ENCODE measurements around the gene LPO.

LPO gene

GRCh38 chr17:58238147-58238634 is at the start of gene LPO:
TSS of gene LPO (plus strand) at chr17:58238584. CDS start at chr17:58242980, 4,396 bp downstream.
- no peak for DNase-seq (ENCODE audit: low read depth in 2 of 2)

GRCh38 chr17:58189436-58190146 is 48.8 kb upstream of the LPO start:
- DNase-seq (ENCODE audit: low read depth in 2 of 2) = no peak

GRCh38 chr17:58191241-58191896 is 47.0 kb upstream of the LPO start:
- no peak for DNase-seq (ENCODE audit: low read depth in 2 of 2)

- DNase-seq (ENCODE audit: low read depth in 2 of 2) = no peak
These were observed 45.8 kb upstream of the LPO start, which contains the start of gene EPX for GRCh38 chr17:58192612-58193011. TSS of gene EPX (plus strand) at chr17:58192726. CDS start at chr17:58192847, 121 bp downstream.

- no peak for DNase-seq (ENCODE audit: low read depth in 2 of 2)
These were observed 44.6 kb upstream of the LPO start for GRCh38 chr17:58193641-58194255.

- no peak for DNase-seq (ENCODE audit: low read depth in 2 of 2)
These were observed 42.8 kb upstream of the LPO start for GRCh38 chr17:58195518-58196123.

- no peak for DNase-seq (ENCODE audit: low read depth in 2 of 2)
These were observed 41.8 kb upstream of the LPO start for GRCh38 chr17:58196610-58197009.

- DNase-seq (ENCODE audit: low read depth in 2 of 2) = peak; percentile 18 to 22
These were observed 38.3 kb upstream of the LPO start for GRCh38 chr17:58200024-58200633.

GRCh38 chr17:58202859-58203258 is 35.5 kb upstream of the LPO start:
- no peak for DNase-seq (ENCODE audit: low read depth in 2 of 2)

GRCh38 chr17:58204796-58205195 is 33.6 kb upstream of the LPO start:
- no peak for DNase-seq (ENCODE audit: low read depth in 2 of 2)

- DNase-seq (ENCODE audit: low read depth in 2 of 2) = no peak
These were observed 32.4 kb upstream of the LPO start for GRCh38 chr17:58205936-58206335.

- no peak for DNase-seq (ENCODE audit: low read depth in 2 of 2)
These were observed 30.9 kb upstream of the LPO start for GRCh38 chr17:58207451-58207850.

- DNase-seq (ENCODE audit: low read depth in 2 of 2) = no peak
These were observed 30.0 kb upstream of the LPO start for GRCh38 chr17:58208344-58208743.

GRCh38 chr17:58210922-58211321 is 27.5 kb upstream of the LPO start:
- no peak for DNase-seq (ENCODE audit: low read depth in 2 of 2)

GRCh38 chr17:58215685-58216084 is 22.7 kb upstream of the LPO start:
- DNase-seq (ENCODE audit: low read depth in 2 of 2) = no peak

- DNase-seq (ENCODE audit: low read depth in 2 of 2) = no peak
These were observed 20.6 kb upstream of the LPO start for GRCh38 chr17:58217766-58218165.

GRCh38 chr17:58219007-58219788 is 19.2 kb upstream of the LPO start, which contains the start of gene MKS1:
TSS of gene MKS1 (minus strand) at chr17:58219255. CDS start at chr17:58219230, 25 bp downstream.
- DNase-seq (ENCODE audit: low read depth in 2 of 2) = peak; percentile 88 to 89

- DNase-seq (ENCODE audit: low read depth in 2 of 2) = no peak
These were observed 18.6 kb upstream of the LPO start for GRCh38 chr17:58219789-58220183.

GRCh38 chr17:58224315-58224714 is 14.1 kb upstream of the LPO start:
- no peak for DNase-seq (ENCODE audit: low read depth in 2 of 2)

- no peak for DNase-seq (ENCODE audit: low read depth in 2 of 2)
These were observed 10.7 kb upstream of the LPO start for GRCh38 chr17:58227733-58228132.

- no peak for DNase-seq (ENCODE audit: low read depth in 2 of 2)
These were observed 9.7 kb upstream of the LPO start for GRCh38 chr17:58228679-58229078.

All from stimulated activated CD8-positive, alpha-beta memory T cell treated with anti-CD3 and anti-CD28 coated beads, Interleukin-2, amount 100 ng/mL, for 1 hour (primary cell).